Measurements from ENCODE around the gene IRF2BP2. TPM values are rescaled to one million over a fixed set of nuclear protein-coding genes. Genes with fewer than 3 reads are reported as not detected.
A peak's percentile ranks its signal among the peaks of the same experiment; 100 is the strongest.

Gene IRF2BP2
- 161 TPM for polyA plus RNA-seq
- long read RNA-seq, donor 1, full-length matches to known transcripts: 19 of 19 reads
- long read RNA-seq, donor 1, partial matches to known transcripts: 0 of 19 reads
- long read RNA-seq, donor 1, other reads (novel, unspliced or antisense): 0 of 19 reads
- long read RNA-seq, donor 2, full-length matches to known transcripts: 43 of 43 reads
- long read RNA-seq, donor 2, partial matches to known transcripts: 0 of 43 reads
- long read RNA-seq, donor 2, other reads (novel, unspliced or antisense): 0 of 43 reads
- long read RNA-seq, donor 3: 0 reads
- long read RNA-seq, donor 4, full-length matches to known transcripts: 6 of 6 reads
- long read RNA-seq, donor 4, partial matches to known transcripts: 0 of 6 reads
- long read RNA-seq, donor 4, other reads (novel, unspliced or antisense): 0 of 6 reads
- long read RNA-seq, donor 5, full-length matches to known transcripts: 19 of 19 reads
- long read RNA-seq, donor 5, partial matches to known transcripts: 0 of 19 reads
- long read RNA-seq, donor 5, other reads (novel, unspliced or antisense): 0 of 19 reads
- long read RNA-seq, donor 6, full-length matches to known transcripts: 44 of 44 reads
- long read RNA-seq, donor 6, partial matches to known transcripts: 0 of 44 reads
- long read RNA-seq, donor 6, other reads (novel, unspliced or antisense): 0 of 44 reads
- long read RNA-seq, donor 7, full-length matches to known transcripts: 23 of 23 reads
- long read RNA-seq, donor 7, partial matches to known transcripts: 0 of 23 reads
- long read RNA-seq, donor 7, other reads (novel, unspliced or antisense): 0 of 23 reads
- long read RNA-seq, donor 8, full-length matches to known transcripts: 38 of 38 reads
- long read RNA-seq, donor 8, partial matches to known transcripts: 0 of 38 reads
- long read RNA-seq, donor 8, other reads (novel, unspliced or antisense): 0 of 38 reads
- long read RNA-seq, donor 9, full-length matches to known transcripts: 19 of 19 reads
- long read RNA-seq, donor 9, partial matches to known transcripts: 0 of 19 reads
- long read RNA-seq, donor 9, other reads (novel, unspliced or antisense): 0 of 19 reads
- long read RNA-seq, donor 10, full-length matches to known transcripts: 36 of 36 reads
- long read RNA-seq, donor 10, partial matches to known transcripts: 0 of 36 reads
- long read RNA-seq, donor 10, other reads (novel, unspliced or antisense): 0 of 36 reads
- long read RNA-seq, donor 11, full-length matches to known transcripts: 26 of 32 reads
- long read RNA-seq, donor 11, partial matches to known transcripts: 6 of 32 reads
- long read RNA-seq, donor 11, other reads (novel, unspliced or antisense): 0 of 32 reads

- DNase-seq: peak in 1 of 2 donors; percentile 91
- peak within 1 kb of the TSS; percentile 74 for H3K4me3 ChIP-seq (ENCODE audit: low read length)
- WGBS (ENCODE audit: insufficient coverage, low lambda C conversion rate): no CpG with 5 or more reads among the region's 62 CpGs
- peaks cover 26% of the 10 kb centered on the region for H3K36me3 ChIP-seq (ENCODE audit: control insufficient read depth, insufficient read depth, low read length)
- no peaks in the 10 kb centered on the region for H3K27me3 ChIP-seq (ENCODE audit: control insufficient read depth, insufficient read depth, low read length)
- peaks cover 34% of the 10 kb centered on the region for H3K4me1 ChIP-seq (ENCODE audit: control insufficient read depth, insufficient read depth, low read length)
- peak within 1 kb of the TSS; percentile 100 for H3K27ac ChIP-seq (ENCODE audit: low read length)
- H3K9me3 ChIP-seq (ENCODE audit: control insufficient read depth, low read depth, low read length): no peaks in the 10 kb centered on the region
Measured at GRCh38 chr1:234610061-234610665, at the start of gene IRF2BP2. IRF2BP2 (minus strand) TSS chr1:234610178; CDS start chr1:234609494, 684 bp downstream.

- Histone ChIP-seq H3K27ac (ENCODE audit: low read length) (peak overlapping the region; percentile 32), H3K36me3 (ENCODE audit: control insufficient read depth, insufficient read depth, low read length) (no peaks in the 10 kb centered on the region), H3K27me3 (ENCODE audit: control insufficient read depth, insufficient read depth, low read length) (no peaks in the 10 kb centered on the region), H3K9me3 (ENCODE audit: control insufficient read depth, low read depth, low read length) (no peaks in the 10 kb centered on the region), H3K4me3 (ENCODE audit: low read length) (no peak overlapping the region), H3K4me1 (ENCODE audit: control insufficient read depth, insufficient read depth, low read length) (peaks cover 43% of the 10 kb centered on the region)
- no CpG with 5 or more reads among the region's 9 CpGs for WGBS (ENCODE audit: insufficient coverage, low lambda C conversion rate)
- DNase-seq: peak in 1 of 2 donors; percentile 76
Measured at GRCh38 chr1:234659538-234659937, 49.6 kb upstream of the IRF2BP2 start.

- peak in 1 of 2 donors; percentile 63 for DNase-seq
- H3K27ac ChIP-seq (ENCODE audit: low read length): peak overlapping the region; percentile 25
- WGBS (ENCODE audit: insufficient coverage, low lambda C conversion rate): 20% methylated on average over 1 of the region's 3 CpGs
- no peak overlapping the region for H3K4me3 ChIP-seq (ENCODE audit: low read length)
- peaks cover 43% of the 10 kb centered on the region for H3K4me1 ChIP-seq (ENCODE audit: control insufficient read depth, insufficient read depth, low read length)
- no peaks in the 10 kb centered on the region for H3K9me3 ChIP-seq (ENCODE audit: control insufficient read depth, low read depth, low read length)
- no peaks in the 10 kb centered on the region for H3K36me3 ChIP-seq (ENCODE audit: control insufficient read depth, insufficient read depth, low read length)
- no peaks in the 10 kb centered on the region for H3K27me3 ChIP-seq (ENCODE audit: control insufficient read depth, insufficient read depth, low read length)
Measured at GRCh38 chr1:234658138-234658537, 48.2 kb upstream of the IRF2BP2 start.

GRCh38 chr1:234656944-234657654 is 47.1 kb upstream of the IRF2BP2 start:
- H3K27me3 ChIP-seq (ENCODE audit: control insufficient read depth, insufficient read depth, low read length): no peaks in the 10 kb centered on the region
- WGBS (ENCODE audit: insufficient coverage, low lambda C conversion rate): no CpG with 5 or more reads among the region's 12 CpGs
- no peaks in the 10 kb centered on the region for H3K9me3 ChIP-seq (ENCODE audit: control insufficient read depth, low read depth, low read length)
- H3K4me3 ChIP-seq (ENCODE audit: low read length): no peak overlapping the region
- DNase-seq: peak in 1 of 2 donors; percentile 77
- H3K27ac ChIP-seq (ENCODE audit: low read length): peak overlapping the region; percentile 25
- no peaks in the 10 kb centered on the region for H3K36me3 ChIP-seq (ENCODE audit: control insufficient read depth, insufficient read depth, low read length)
- H3K4me1 ChIP-seq (ENCODE audit: control insufficient read depth, insufficient read depth, low read length): peaks cover 43% of the 10 kb centered on the region

- peaks cover 37% of the 10 kb centered on the region for H3K4me1 ChIP-seq (ENCODE audit: control insufficient read depth, insufficient read depth, low read length)
- WGBS (ENCODE audit: insufficient coverage, low lambda C conversion rate): 87% methylated on average over 4 of the region's 17 CpGs
- DNase-seq: no peak
- no peaks in the 10 kb centered on the region for H3K9me3 ChIP-seq (ENCODE audit: control insufficient read depth, low read depth, low read length)
- no peak overlapping the region for H3K27ac ChIP-seq (ENCODE audit: low read length)
- H3K36me3 ChIP-seq (ENCODE audit: control insufficient read depth, insufficient read depth, low read length): no peaks in the 10 kb centered on the region
- no peak overlapping the region for H3K4me3 ChIP-seq (ENCODE audit: low read length)
- no peaks in the 10 kb centered on the region for H3K27me3 ChIP-seq (ENCODE audit: control insufficient read depth, insufficient read depth, low read length)
Measured at GRCh38 chr1:234656070-234656895, 46.3 kb upstream of the IRF2BP2 start.

- 88% methylated on average over 3 of the region's 8 CpGs for WGBS (ENCODE audit: insufficient coverage, low lambda C conversion rate)
- H3K27ac ChIP-seq (ENCODE audit: low read length): no peak overlapping the region
- no peak for DNase-seq
- no peaks in the 10 kb centered on the region for H3K36me3 ChIP-seq (ENCODE audit: control insufficient read depth, insufficient read depth, low read length)
- H3K27me3 ChIP-seq (ENCODE audit: control insufficient read depth, insufficient read depth, low read length): no peaks in the 10 kb centered on the region
- H3K4me1 ChIP-seq (ENCODE audit: control insufficient read depth, insufficient read depth, low read length): peaks cover 36% of the 10 kb centered on the region
- no peaks in the 10 kb centered on the region for H3K9me3 ChIP-seq (ENCODE audit: control insufficient read depth, low read depth, low read length)
- H3K4me3 ChIP-seq (ENCODE audit: low read length): no peak overlapping the region
Measured at GRCh38 chr1:234655328-234656069, 45.5 kb upstream of the IRF2BP2 start.

GRCh38 chr1:234654002-234654733 is 44.2 kb upstream of the IRF2BP2 start:
- DNase-seq: no peak
- Histone ChIP-seq H3K27ac (ENCODE audit: low read length) (no peak overlapping the region), H3K4me1 (ENCODE audit: control insufficient read depth, insufficient read depth, low read length) (peaks cover 29% of the 10 kb centered on the region), H3K9me3 (ENCODE audit: control insufficient read depth, low read depth, low read length) (no peaks in the 10 kb centered on the region), H3K4me3 (ENCODE audit: low read length) (no peak overlapping the region), H3K36me3 (ENCODE audit: control insufficient read depth, insufficient read depth, low read length) (no peaks in the 10 kb centered on the region), H3K27me3 (ENCODE audit: control insufficient read depth, insufficient read depth, low read length) (no peaks in the 10 kb centered on the region)
- no CpG with 5 or more reads among the region's 3 CpGs for WGBS (ENCODE audit: insufficient coverage, low lambda C conversion rate)

- H3K4me3 ChIP-seq (ENCODE audit: low read length): no peak overlapping the region
- WGBS (ENCODE audit: insufficient coverage, low lambda C conversion rate): no CpG with 5 or more reads among the region's 3 CpGs
- H3K4me1 ChIP-seq (ENCODE audit: control insufficient read depth, insufficient read depth, low read length): no peaks in the 10 kb centered on the region
- H3K27me3 ChIP-seq (ENCODE audit: control insufficient read depth, insufficient read depth, low read length): no peaks in the 10 kb centered on the region
- no peaks in the 10 kb centered on the region for H3K36me3 ChIP-seq (ENCODE audit: control insufficient read depth, insufficient read depth, low read length)
- no peak for DNase-seq
- H3K27ac ChIP-seq (ENCODE audit: low read length): no peak overlapping the region
- no peaks in the 10 kb centered on the region for H3K9me3 ChIP-seq (ENCODE audit: control insufficient read depth, low read depth, low read length)
Measured at GRCh38 chr1:234649432-234650081, 39.6 kb upstream of the IRF2BP2 start.

Data from large intestine (tissue), 12 donors.